HEK293T (cell line): ENCODE data around the gene CORO1C.

Experiments
- CTBP1 ChIP-seq: fragments of 450-650 bp; IDR thresholded peaks from 2 replicates; pipeline ENCODE4 v1.6.1; 2016; ENCODE audit warnings: borderline replicate concordance
- ELF4 ChIP-seq: fragments of 450-650 bp; IDR thresholded peaks from 2 replicates; pipeline ENCODE4 v1.6.1; 2017; ENCODE audit warnings: antibody characterized with exemption
- TF ChIP-seq, protein P1 (sequence below): fragments of 450-650 bp; IDR thresholded peaks from 2 replicates; pipeline ENCODE4 v1.6.1; 2016

- no peak for TF ChIP-seq CTBP1
- TF ChIP-seq, protein P1, sequence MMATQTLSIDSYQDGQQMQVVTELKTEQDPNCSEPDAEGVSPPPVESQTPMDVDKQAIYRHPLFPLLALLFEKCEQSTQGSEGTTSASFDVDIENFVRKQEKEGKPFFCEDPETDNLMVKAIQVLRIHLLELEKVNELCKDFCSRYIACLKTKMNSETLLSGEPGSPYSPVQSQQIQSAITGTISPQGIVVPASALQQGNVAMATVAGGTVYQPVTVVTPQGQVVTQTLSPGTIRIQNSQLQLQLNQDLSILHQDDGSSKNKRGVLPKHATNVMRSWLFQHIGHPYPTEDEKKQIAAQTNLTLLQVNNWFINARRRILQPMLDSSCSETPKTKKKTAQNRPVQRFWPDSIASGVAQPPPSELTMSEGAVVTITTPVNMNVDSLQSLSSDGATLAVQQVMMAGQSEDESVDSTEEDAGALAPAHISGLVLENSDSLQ, result peak; percentile 45; the same call in 1 of the 2 replicates
- no peak for TF ChIP-seq ELF4
These were observed 59.3 kb downstream of the CORO1C start for GRCh38 chr12:108672054-108672453.
